ENCODE measurements around the gene SPNS2.
"Not testable (repeated sequence)": the region's sequence is repeated elsewhere in the genome, so short reads cannot be mapped to it uniquely, and the experiment has no call there.

The SPNS2 gene

DNA sequence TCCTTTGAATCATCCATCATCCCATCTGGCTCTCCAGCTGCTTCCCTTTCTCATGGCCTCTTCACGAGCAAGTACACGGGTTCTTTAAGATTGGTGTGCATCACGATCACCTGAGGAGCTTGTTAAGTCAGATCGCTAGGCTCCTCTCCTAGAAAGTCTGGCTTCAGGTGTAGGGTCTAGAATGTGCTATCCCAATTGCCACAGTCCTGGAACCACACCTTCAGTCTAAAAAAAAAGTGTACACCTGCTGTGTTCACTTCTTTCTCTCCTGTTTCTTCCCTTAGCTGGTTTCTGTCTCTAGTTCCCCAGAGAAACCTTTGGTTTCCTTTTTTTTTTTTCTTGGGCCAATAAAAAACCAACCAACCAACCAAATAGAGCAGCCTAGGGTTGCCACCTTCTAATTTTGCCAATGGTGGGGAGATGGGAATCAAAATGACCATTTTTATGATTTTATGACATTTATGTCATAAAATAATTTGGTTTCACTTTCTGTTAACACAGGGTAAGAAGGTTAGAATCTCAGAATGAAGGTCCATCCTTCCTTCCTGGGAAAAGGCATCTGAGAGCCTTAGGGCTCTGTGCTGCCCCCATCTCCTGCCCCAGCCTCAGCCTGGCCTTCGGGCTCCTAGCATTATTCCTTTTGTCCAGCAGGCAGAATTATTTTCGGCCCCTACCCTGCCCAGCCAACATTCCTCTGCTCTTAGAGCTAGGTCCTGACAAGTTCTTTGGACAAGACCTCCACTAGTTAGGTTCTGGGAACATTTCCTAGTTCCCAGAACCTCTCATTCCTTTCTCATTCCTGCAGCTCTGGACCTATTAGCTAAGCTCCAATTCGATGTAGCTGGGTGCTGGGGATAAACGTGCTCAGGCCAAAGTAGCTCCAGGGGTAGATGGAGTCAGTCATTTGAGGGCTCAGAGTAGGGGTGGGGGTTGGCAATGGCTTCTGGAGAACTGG, 63.6 kb downstream of the SPNS2 start:
- in situ Hi-C loops (cut with HindIII; ENCODE audit: low sequenced_read_pairs) = no loop called here

DNA sequence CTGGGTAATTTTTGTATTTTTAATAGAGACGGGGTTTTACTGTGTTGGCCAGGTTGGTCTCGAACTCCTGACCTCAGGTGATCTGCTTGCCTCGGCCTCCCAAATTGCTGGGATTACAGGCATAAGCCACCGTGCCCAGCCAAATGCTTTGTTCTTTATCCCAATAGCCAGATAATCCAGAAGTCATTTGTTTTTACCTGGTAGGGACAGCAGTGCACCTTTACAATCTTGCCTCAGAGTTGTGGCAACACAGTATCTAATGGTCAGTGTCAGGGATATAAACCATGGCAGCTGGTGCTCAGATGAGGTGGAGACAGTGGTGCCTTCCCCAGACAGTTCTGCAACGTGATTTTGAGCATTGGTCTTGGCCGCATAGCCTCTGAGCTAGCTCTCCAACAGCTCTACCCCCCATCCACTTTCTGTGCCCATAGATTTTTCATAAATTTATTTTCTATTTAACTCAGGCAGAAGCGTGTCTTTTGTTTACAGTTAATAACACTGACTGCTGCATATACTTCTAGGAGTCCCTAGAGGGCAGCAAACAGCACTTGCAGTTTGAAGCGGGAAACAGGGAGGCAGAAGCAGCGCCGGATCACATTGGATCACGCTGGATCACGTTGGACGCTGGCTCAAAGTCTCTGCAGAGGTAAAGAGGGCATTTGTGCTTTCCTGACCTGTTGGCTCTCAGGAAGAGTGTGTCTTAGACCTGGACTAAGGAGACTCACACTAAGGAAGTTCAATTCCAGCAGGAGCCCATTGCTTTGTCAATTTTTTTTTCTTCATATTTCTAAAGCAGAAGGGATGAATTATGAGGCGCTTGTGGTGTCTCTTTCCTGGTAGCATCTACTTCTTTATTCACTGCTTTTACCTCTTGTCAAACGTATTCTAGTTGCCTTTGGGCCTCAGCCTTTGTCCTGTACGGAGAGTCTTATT, 66.8 kb downstream of the SPNS2 start:
- in situ Hi-C loops (cut with HindIII; ENCODE audit: low sequenced_read_pairs) = no loop called here

DNA sequence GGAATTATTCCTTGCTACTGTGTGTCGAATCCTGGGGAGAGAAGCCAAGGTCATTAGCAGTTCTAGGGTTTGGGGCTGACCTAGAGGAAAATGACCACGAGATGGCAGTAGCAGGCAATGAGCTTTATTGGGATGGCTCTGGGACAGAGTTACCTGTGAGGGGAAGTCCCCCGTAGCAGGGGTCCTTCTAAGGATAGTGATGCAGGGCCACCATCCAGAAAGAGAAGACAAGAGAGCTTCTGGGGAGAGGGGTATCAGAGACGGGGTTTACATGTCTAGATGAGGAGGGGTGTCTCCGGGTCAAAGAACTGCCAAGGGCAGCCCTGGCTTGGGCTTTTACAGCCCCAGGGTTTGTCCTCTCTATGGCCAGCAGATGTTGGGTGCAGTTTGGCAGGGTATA, 68.1 kb downstream of the SPNS2 start:
- in situ Hi-C loops (cut with HindIII; ENCODE audit: low sequenced_read_pairs) = no loop called here

DNA sequence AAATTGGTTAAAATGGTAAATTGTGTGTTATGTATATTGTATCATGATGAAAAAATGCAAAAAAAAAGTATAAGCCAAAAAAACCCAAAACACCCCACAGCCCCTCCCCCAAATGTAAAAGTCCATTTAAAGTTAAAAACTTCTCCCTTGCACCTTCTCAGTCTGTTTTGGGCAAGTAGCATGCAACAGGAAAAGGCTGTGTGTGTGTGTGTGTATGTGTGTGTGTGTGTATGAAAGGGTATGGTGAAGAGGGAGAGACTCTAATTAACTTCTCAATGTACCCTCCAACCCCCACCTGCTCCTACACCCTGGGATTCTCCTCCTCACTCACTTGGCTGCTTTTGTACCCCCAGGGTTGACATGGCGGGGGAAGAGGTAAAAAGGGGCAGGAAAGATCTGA, 70.9 kb downstream of the SPNS2 start:
- in situ Hi-C loops (cut with HindIII; ENCODE audit: low sequenced_read_pairs) = no loop called here

DNA sequence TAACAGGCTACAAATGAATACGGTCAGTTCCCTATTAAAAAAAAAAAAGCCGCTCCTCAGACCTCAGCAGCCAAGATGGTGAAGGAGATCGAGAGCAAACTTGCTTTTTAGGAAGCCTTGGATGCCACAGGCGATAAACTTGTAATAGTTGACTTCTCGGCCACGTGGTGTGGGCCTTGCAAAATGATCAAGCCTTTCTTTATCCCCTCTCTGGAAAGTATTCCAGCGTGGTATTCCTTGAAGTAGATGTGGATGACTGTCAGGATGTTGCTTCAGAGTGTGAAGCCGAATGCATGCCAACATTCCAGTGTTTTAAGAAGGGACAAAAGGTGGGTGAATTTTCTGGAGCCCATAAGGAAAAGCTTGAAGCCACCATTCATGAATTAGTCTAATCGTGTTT, 73.5 kb downstream of the SPNS2 start:
- in situ Hi-C loops (cut with HindIII; ENCODE audit: low sequenced_read_pairs) = no loop called here

DNA sequence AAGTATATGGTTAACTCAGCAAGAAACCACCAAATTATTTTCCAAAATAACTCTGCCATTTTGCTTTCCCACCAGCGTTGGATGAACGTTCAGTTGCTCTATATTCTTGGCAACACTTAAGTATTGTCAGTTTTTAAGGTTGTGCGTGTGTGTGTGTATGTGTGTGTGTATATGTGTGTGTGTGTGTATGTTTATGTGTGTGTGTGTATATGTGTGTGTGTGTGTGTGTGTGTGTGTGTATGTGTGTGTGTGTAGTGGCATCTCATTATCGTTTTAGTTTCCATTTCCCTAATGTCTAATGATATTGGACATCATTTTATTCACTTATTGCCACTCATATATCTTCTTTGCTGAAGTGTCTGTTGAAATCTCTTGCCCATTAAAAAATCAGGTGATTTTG, 74.4 kb downstream of the SPNS2 start:
- in situ Hi-C loops (cut with HindIII; ENCODE audit: low sequenced_read_pairs) = no loop called here

DNA sequence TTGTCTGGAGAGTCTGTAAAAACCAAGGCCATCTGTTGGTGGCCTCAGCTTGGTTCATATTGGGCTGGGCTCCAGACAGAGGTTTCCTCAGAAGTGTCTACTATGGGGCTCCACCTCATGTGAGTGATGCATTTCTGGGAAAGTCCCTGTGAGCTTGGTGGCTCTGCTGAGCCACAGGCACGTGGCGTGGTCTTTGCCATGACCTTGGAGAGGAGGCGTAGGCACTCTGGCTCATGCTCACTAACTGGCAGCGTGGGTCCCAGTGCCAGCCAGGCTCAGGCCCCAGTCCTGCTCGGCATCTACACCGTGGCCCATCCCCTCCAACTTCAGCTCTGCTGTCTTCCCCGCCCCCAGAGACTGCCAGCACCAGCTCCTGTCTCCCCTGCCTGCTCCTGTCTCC, 75.0 kb downstream of the SPNS2 start:
- in situ Hi-C loops (cut with HindIII; ENCODE audit: low sequenced_read_pairs) = no loop called here

DNA sequence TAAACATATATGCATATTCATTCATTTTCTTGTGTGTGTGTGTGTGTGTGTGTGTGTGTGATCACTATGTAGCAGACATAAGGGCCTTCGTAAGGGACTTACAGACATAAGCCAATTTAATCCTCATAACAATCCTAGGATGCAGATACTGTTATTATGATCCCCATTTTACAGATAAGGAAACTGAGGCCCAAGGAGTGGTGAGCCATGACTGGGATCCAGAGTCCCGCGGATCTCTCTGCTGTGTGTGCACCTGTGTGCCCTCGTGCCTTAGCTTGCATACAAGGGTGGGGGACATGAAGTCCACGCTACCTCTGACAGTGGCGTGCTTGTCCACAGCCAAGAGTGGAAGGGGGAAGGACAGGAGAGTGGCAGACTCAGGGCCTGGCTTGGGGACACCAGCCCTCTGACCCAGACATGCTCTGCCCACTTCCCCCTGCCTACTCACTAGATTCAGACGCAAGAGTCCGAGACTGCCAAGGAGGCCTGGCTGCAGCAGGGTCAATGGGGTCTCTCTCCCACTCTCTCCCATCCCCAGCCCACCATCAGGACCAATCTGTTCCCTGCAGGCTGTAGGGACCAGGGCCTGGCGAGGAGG, 75.9 kb downstream of the SPNS2 start:
- in situ Hi-C loops (cut with HindIII; ENCODE audit: low sequenced_read_pairs) = no loop called here

DNA sequence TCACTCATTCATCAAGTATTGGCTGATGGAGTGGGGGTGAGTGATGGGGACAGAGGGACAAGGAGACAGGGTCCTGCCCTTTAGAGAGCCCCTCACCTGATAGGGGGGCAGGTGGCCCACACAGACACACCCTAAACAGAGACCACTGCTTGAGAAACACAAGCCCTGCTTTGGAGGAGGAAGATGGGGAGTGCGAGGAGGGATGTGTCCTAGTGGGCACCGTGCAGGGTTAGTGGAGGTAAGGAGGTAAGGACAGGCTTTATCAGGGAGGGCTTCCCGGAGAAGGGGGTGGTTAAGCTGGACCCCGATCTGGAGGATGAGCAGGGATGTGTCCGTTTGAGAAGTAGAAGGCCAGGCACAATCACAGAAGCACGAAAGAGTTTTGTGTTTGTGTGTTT, 77.5 kb downstream of the SPNS2 start:
- in situ Hi-C loops (cut with HindIII; ENCODE audit: low sequenced_read_pairs) = no loop called here

DNA sequence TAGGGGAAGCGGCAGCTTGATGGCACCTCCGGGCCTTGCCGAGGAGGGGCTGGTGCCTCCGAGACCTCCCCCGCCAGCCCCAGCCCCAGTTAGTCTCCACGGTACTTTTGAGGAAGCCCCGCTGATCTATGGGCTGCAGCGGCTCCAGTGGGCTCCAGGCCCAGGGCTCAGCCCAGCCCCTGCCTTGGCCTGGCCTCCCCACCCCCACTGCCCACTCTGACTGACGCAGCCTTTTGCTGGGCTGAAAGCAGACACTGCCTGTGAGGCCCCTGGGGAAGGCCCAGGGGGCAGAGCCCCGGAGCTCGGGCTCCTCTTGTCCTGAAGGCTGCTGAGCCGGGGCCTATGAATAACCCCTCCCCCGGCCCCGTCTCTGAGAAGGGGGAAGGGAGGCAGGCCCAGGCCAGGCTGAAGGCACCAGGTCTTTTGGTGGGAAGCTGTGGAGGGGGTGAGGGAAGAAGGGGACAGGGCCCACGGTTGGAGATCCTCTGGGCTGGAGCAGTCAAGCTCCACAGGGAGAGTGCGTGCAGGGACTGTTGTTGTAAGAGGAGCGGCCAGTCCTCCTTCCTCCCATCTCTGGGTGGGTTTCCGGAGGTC, 78.1 kb downstream of the SPNS2 start:
- in situ Hi-C loops (cut with HindIII; ENCODE audit: low sequenced_read_pairs) = no loop called here

DNA sequence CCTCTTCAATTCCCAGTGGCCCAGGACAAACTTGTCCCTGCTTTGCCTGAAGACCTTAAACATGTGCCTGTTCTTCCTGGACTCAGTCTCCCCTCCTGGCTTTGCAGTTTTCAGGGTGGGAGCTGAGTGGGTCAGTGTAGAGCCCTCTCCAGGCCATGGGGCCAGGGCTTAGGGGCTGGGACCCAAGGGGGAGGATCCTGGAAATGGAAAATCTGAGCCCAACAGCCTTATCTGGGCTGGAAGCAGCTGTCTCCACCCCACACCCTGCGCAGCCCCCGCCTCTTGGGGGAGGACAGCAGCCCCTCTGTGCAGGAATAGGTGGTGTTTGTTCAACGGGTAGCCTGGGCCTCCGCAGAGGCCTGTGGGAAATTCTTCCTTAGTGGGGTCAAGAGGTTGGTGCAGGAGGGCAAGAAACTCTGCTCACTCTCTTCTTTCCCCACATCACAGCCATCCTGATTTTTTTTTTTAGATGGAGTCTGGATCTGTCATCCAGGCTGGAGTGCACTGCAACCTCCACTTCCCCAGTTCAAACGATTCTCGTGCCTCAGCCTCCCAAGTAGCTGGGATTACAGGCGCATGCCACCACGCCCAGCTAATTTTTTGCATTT, 78.8 kb downstream of the SPNS2 start:
- in situ Hi-C loops (cut with HindIII; ENCODE audit: low sequenced_read_pairs) = no loop called here

DNA sequence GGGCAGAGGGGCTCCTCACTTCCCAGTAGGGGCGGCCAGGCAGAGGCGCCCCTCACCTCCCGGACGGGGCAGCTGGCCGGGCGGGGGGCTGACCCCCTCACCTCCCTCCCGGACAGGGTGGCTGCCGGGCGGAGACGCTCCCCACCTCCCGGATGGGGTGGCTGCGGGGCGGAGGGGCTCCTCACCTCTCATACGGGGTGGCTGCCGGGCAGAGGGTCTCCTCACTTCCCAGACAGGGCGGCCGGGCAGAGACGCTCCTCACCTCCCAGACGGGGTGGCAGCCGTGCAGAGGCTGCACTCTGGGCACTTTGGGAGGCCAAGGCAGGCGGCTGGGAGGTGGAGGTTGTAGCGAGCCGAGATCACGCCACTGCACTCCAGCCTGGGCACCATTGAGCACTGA, 79.7 kb downstream of the SPNS2 start:
- in situ Hi-C loops (cut with HindIII; ENCODE audit: low sequenced_read_pairs) = not testable (repeated sequence)

DNA sequence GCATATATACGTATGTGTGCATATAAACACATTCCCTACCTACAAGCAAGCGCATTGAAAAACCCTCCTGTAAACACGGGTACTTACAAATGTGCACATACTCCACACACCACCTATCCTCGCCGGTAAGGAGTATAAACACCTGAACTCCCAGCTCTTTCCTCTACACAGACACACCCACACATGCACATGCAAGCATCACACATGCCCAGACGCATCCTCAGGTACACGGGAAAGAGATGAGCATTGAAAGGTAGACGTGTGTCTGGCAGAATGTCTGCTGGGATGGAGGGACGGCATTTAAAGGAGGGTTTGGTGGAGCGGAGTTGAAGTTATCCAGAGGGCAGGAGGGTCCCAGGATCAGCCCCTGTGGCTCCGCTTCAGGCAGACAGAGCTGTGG, 81.0 kb downstream of the SPNS2 start:
- in situ Hi-C loops (cut with HindIII; ENCODE audit: low sequenced_read_pairs) = no loop called here

DNA sequence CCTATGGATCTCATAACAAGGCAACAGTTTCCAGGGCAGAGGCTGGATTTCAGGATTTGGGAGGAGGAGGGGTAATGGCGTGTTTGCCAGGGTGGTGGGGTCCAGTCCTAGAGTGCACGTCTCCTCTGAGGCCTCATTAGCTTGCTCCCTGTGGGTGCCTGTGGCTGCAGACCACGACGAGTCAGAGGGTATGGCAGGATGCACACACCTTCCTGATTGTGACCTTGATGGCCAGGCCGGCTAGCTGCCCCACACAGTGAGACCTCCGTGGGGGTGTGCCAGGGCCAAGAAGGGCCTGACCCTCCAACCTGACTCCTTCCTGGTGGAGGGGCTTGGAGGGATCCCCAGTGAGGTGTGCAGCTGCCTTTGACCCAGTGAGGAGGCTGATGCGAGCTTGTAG, 81.6 kb downstream of the SPNS2 start:
- in situ Hi-C loops (cut with HindIII; ENCODE audit: low sequenced_read_pairs) = no loop called here

DNA sequence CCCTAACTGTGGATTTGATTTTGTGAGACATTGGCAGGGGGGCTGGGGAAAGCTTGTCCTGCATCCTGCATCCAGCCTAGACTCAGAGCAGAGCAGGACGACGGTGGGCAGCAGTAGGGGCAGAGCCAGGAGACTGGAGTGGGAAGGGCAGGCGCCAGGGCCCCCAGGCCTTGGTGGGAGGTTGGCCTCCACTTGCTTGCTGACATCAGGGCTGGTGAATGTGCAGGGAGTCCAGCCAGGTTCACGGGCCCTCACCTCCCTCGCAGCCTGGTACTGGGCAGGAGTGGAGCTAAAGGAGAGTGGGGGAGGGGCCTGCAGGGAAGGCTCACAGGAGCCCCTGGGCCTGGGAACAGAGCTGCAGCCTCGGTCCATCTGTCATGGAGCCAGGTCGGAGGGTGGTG, 83.4 kb downstream of the SPNS2 start:
- in situ Hi-C loops (cut with HindIII; ENCODE audit: low sequenced_read_pairs) = no loop called here

DNA sequence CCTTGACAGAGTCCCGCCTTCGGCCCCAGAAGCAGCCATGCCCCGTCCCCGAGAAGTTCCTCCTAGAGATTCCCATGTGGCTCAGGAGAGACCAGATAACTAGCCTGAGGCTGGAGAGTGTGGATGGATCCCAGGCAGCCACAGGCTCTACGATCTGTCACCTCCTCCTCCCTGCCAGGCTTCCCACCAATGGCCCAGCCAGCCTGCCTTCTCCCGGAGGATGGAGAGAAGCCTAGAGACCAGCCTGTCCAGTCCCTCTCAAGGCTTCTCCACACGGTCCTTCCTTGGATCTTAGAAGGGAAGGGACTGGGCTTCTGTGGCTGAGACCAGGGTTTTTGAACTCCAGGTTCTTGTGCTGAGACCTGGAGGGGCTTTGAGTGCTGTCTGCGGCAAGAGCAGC, 84.0 kb downstream of the SPNS2 start:
- in situ Hi-C loops (cut with HindIII; ENCODE audit: low sequenced_read_pairs) = no loop called here

DNA sequence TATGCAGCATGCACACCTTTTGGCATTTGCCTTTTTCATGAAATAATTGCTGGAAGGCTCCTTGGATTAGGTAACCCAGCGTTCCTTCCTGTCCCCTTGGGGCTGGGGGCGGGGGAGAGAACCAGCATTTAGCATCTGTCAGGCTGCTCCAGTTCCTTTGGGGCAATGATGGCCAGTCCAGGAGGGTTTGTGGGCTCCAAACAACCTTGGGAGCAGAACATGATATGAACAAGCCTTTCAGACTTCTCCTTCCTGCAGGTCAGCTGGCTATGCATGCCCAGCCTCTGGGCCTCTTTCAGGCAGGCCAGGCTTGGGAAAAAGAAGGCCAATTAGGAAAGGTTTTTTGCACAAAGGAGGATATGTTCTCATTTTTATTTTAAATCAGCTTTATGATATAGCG, 84.5 kb downstream of the SPNS2 start:
- in situ Hi-C loops (cut with HindIII; ENCODE audit: low sequenced_read_pairs) = no loop called here

DNA sequence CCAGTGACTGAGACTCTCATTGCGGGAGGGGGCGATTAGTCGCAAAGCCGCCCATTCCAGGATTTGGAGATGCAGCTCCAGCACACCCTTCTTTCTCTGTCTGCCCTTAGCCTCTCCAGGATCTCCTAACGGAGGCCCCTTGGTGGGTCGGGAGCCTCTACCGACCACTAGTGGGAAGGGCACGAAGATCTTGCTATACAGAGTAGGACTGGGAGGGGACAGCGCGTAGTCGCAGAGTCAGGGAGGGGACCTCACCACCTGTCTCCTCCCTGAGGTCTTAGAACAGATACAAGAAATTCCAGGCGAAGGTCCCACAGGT, 85.1 kb downstream of the SPNS2 start:
- in situ Hi-C loops (cut with HindIII; ENCODE audit: low sequenced_read_pairs) = no loop called here

DNA sequence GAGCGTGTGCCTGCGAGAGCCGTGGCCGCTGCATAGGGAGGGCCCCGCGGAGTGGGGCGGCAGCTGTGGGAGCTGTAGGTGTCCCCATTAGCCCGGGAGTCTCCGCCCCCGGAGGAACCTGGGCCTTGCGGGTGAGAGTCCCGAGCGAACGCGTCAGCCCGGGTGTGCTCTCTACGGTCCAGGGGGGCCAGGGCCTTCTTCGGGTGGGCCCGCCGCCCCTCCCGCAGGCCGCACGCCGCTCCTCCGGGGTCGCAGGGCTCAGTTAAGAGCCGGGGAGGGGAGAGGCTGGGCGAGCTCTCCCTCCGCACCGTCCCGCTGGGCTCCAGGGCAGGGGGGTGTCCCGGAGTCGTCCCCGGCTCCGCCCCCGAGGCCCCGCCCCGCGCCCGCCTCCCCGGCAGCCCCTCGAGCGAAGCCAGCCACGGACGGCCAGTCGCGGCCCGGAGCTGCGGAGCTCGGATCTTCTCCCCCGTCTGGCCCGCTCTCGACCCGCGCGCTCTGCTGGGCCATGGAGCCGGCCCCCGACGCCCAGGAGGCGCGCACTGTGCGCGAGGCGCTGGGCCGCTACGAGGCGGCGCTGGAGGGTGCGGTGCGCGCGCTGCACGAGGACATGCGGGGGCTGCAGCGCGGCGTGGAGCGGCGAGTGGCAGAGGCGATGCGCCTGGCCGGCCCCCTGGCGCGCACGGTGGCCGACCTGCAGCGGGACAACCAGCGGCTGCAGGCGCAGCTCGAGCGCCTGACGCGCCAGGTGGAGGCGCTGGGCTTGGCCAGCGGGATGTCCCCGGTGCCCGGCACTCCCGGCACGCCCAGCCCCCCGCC, 85.6 kb downstream of the SPNS2 start, which contains the start of gene SMTNL2:
TSS of gene SMTNL2 (plus strand) at position 429 of the 816 bp plus-strand sequence. CDS start at position 506, 77 bp downstream.
- in situ Hi-C loops (cut with HindIII; ENCODE audit: low sequenced_read_pairs) = no loop called here
